ENCODE data around the gene DNAJC13.

- TF ChIP-seq CTCF (IDR thresholded peaks at IDR 0.05; ENCODE audit: low read depth, low read length, poor library complexity, severe bottlenecking) (no peak), EZH2phosphoT487 (IDR thresholded peaks at IDR 0.05; ENCODE audit: borderline replicate concordance, low read length) (no peak)
These were observed 39.3 kb downstream of the DNAJC13 start for GRCh38 chr3:132456571-132456970.
